Neural progenitor cell (in vitro differentiated cells): ENCODE results near the gene GRIK1. TPM values are rescaled to one million over a fixed set of nuclear protein-coding genes. Genes with fewer than 3 reads are reported as not detected.

Experiments used
- DNase-seq: peaks from one replicate; pipeline ENCODE4 v3.0.0-alpha.2; 2016; ENCODE audit warnings: low spot score
- H2AFZ ChIP-seq: fragments of 200-600 bp; sonication (generic); replicated peaks from 2 replicates; pipeline ENCODE4 v1.6.1; 2016; ENCODE audit warnings: antibody characterized with exemption
- H3F3A ChIP-seq: fragments of 200-600 bp; sonication (generic); 2 replicates; pipeline ENCODE4 v1.6.1; 2016; ENCODE audit warnings: antibody characterized with exemption, low read depth
- H3K27ac ChIP-seq: fragments of 200-600 bp; sonication (generic); 2 replicates; pipeline ENCODE4 v1.5.1; 2016; ENCODE audit warnings: mild to moderate bottlenecking
- H3K27me3 ChIP-seq: fragments of 200-600 bp; sonication (generic); 2 replicates; pipeline ENCODE4 v1.6.1; 2016; ENCODE audit warnings: mild to moderate bottlenecking, moderate library complexity
- H3K36me3 ChIP-seq: fragments of 200-600 bp; sonication (generic); 2 replicates; pipeline ENCODE4 v1.5.1; 2016
- H3K4me1 ChIP-seq: fragments of 200-600 bp; sonication (generic); 2 replicates; pipeline ENCODE4 v1.6.1; 2016; ENCODE audit warnings: mixed run types
- H3K4me2 ChIP-seq: fragments of 200-600 bp; sonication (generic); 2 replicates; pipeline ENCODE4 v1.6.1; 2016
- H3K4me3 ChIP-seq: fragments of 200-600 bp; sonication (generic); 2 replicates; pipeline ENCODE4 v1.5.1; 2016
- H3K79me2 ChIP-seq: fragments of 200-600 bp; sonication (generic); 2 replicates; pipeline ENCODE4 v1.6.1; 2016; ENCODE audit warnings: low read depth
- H3K9ac ChIP-seq: fragments of 200-600 bp; sonication (generic); 2 replicates; pipeline ENCODE4 v1.6.1; 2016
- H3K9me3 ChIP-seq: fragments of 200-600 bp; sonication (generic); 2 replicates; pipeline ENCODE4 v1.5.1; 2016; ENCODE audit warnings: low read depth
- H4K20me1 ChIP-seq: fragments of 200-600 bp; sonication (generic); 2 replicates; pipeline ENCODE4 v1.6.1; 2016; ENCODE audit warnings: low read depth
- H3K27ac Mint-ChIP-seq: 3 replicates; pipeline ENCODE4 v1.8.0; 2021; ENCODE audit warnings: mixed read lengths
- H3K27me3 Mint-ChIP-seq: 2 replicates; pipeline ENCODE4 v1.8.0; 2022; ENCODE audit warnings: low read depth, mild to moderate bottlenecking, inconsistent platforms, moderate library complexity, mixed read lengths; ENCODE audit not compliant: insufficient read depth
- H3K36me3 Mint-ChIP-seq: 3 replicates; pipeline ENCODE4 v1.8.0; 2021; ENCODE audit warnings: mixed read lengths
- H3K4me1 Mint-ChIP-seq: 3 replicates; pipeline ENCODE4 v1.8.0; 2021; ENCODE audit warnings: mixed read lengths
- H3K4me3 Mint-ChIP-seq: 3 replicates; pipeline ENCODE4 v1.8.0; 2021; ENCODE audit warnings: mild to moderate bottlenecking, moderate library complexity, mixed read lengths
- H3K9me3 Mint-ChIP-seq: 3 replicates; pipeline ENCODE4 v1.8.0; 2020; ENCODE audit warnings: mixed read lengths
- CTCF ChIP-seq: fragments of 200-600 bp; sonication (generic); IDR thresholded peaks from 2 replicates; pipeline ENCODE4 v1.5.1; 2017; ENCODE audit warnings: antibody characterized with exemption, mild to moderate bottlenecking
- EZH2 ChIP-seq: fragments of 200-600 bp; sonication (generic); IDR thresholded peaks from 2 replicates; pipeline ENCODE4 v1.6.1; 2017; ENCODE audit warnings: antibody characterized with exemption, mild to moderate bottlenecking, moderate library complexity
- EZH2phosphoT487 ChIP-seq: fragments of 200-600 bp; sonication (generic); IDR thresholded peaks from 2 replicates; pipeline ENCODE4 v1.6.1; 2017; ENCODE audit warnings: antibody characterized with exemption
- total RNA-seq: library from RNA; depleted of rRNA; stranded (reverse); fragments of >200 nt; gene quantifications from 2 replicates; pipeline ENCODE4 v1.2.3, GENCODE V29; 2015; ENCODE audit warnings: low replicate concordance

The GRIK1 gene
- total RNA-seq, 1 donor from 2014 or later = 1.6 TPM

GRCh38 chr21:29708401-29708800 lies 231.4 kb downstream of the GRIK1 start:
- H2AFZ ChIP-seq = no peak overlapping the region
- H3K4me2 ChIP-seq = no peak overlapping the region
- TF ChIP-seq EZH2 (no peak), EZH2phosphoT487 (no peak), CTCF (no peak)
- no peaks in the 10 kb centered on the region for H3K36me3 Mint-ChIP-seq
- no peaks in the 10 kb centered on the region for H3F3A ChIP-seq
- no peaks in the 10 kb centered on the region for H3K4me1 Mint-ChIP-seq
- H3K4me3 ChIP-seq = no peak overlapping the region
- H3K9ac ChIP-seq = no peak overlapping the region
- H3K27ac ChIP-seq = no peak overlapping the region
- H3K4me1 ChIP-seq = no peaks in the 10 kb centered on the region
- DNase-seq = no peak
- H3K4me3 Mint-ChIP-seq = no peak overlapping the region
- H3K9me3 ChIP-seq = no peaks in the 10 kb centered on the region
- no peaks in the 10 kb centered on the region for H3K9me3 Mint-ChIP-seq
- no peaks in the 10 kb centered on the region for H3K27me3 ChIP-seq
- H3K36me3 ChIP-seq = no peaks in the 10 kb centered on the region
- H3K27ac Mint-ChIP-seq = no peak overlapping the region
- no peaks in the 10 kb centered on the region for H4K20me1 ChIP-seq
- H3K79me2 ChIP-seq = no peaks in the 10 kb centered on the region
- no peaks in the 10 kb centered on the region for H3K27me3 Mint-ChIP-seq

DNA sequence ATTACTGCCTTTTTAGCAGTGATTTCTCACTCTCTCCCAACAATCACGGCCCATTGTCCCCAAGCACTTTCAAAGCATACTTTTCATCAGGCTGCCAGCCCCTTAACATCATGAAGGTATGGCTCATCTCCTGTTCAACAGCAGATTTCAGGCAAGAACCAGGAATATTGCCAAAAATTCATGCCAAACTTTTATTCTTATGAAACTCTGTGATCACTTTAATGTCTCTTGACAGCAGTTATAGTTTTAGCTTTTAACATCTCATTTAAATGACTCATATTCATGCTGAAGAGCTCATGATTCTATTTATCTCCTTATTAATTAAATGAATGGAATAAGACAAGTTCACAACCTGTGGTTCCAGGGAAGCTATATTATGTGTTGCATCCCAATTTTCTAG lies 235.1 kb downstream of the GRIK1 start:
- no peak overlapping the region for H3K27ac Mint-ChIP-seq
- no peaks in the 10 kb centered on the region for H3K27me3 Mint-ChIP-seq
- H2AFZ ChIP-seq = no peak overlapping the region
- no peaks in the 10 kb centered on the region for H3K36me3 Mint-ChIP-seq
- no peak overlapping the region for H3K9ac ChIP-seq
- no peaks in the 10 kb centered on the region for H4K20me1 ChIP-seq
- H3K9me3 Mint-ChIP-seq = peaks cover 3% of the 10 kb centered on the region
- no peaks in the 10 kb centered on the region for H3K4me1 ChIP-seq
- no peak overlapping the region for H3K4me3 ChIP-seq
- no peak overlapping the region for H3K4me3 Mint-ChIP-seq
- no peaks in the 10 kb centered on the region for H3K36me3 ChIP-seq
- no peak for TF ChIP-seq CTCF
- no peak for TF ChIP-seq EZH2
- no peak for TF ChIP-seq EZH2phosphoT487
- H3K79me2 ChIP-seq = no peaks in the 10 kb centered on the region
- H3K9me3 ChIP-seq = no peaks in the 10 kb centered on the region
- H3K27me3 ChIP-seq = no peaks in the 10 kb centered on the region
- no peaks in the 10 kb centered on the region for H3F3A ChIP-seq
- DNase-seq = no peak
- no peak overlapping the region for H3K27ac ChIP-seq
- H3K4me2 ChIP-seq = no peak overlapping the region
- no peaks in the 10 kb centered on the region for H3K4me1 Mint-ChIP-seq

DNA sequence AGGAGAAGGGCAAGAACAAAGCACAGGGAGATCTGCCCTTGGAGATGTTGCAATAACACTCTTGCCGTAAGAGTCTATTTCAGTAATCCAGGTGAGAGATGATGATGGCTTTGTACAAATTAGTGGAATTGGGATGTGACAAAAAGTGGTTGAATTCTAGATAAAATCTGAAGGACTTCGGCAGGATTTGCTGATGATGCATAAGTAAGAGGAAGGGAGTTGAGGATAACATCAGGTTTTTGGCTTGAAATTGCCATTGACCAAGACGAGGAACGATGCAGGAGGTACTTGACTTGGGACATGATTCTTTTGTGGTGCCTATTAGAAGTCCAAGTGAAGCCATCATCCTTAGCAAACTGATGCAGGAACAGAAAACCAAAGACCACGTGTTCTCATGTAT lies 238.1 kb downstream of the GRIK1 start:
- TF ChIP-seq CTCF = no peak
- TF ChIP-seq EZH2phosphoT487 = no peak
- no peak for TF ChIP-seq EZH2
- peaks cover 3% of the 10 kb centered on the region for H3K9me3 Mint-ChIP-seq
- no peak overlapping the region for H3K27ac Mint-ChIP-seq
- H4K20me1 ChIP-seq = no peaks in the 10 kb centered on the region
- H3K4me1 Mint-ChIP-seq = no peaks in the 10 kb centered on the region
- no peaks in the 10 kb centered on the region for H3K27me3 ChIP-seq
- no peak for DNase-seq
- H3K4me3 Mint-ChIP-seq = no peak overlapping the region
- H3K4me1 ChIP-seq = no peaks in the 10 kb centered on the region
- no peaks in the 10 kb centered on the region for H3K36me3 ChIP-seq
- H3K27ac ChIP-seq = no peak overlapping the region
- no peaks in the 10 kb centered on the region for H3K9me3 ChIP-seq
- H3K4me3 ChIP-seq = no peak overlapping the region
- no peaks in the 10 kb centered on the region for H3F3A ChIP-seq
- no peak overlapping the region for H2AFZ ChIP-seq
- peaks cover 2% of the 10 kb centered on the region for H3K27me3 Mint-ChIP-seq
- no peaks in the 10 kb centered on the region for H3K36me3 Mint-ChIP-seq
- H3K79me2 ChIP-seq = no peaks in the 10 kb centered on the region
- no peak overlapping the region for H3K9ac ChIP-seq
- H3K4me2 ChIP-seq = no peak overlapping the region
